Effector memory CD8-positive, alpha-beta T cell (primary cell): Measurements from ENCODE around the gene AVPR1B.

Experiments
- ATAC-seq: fragments of 150-1000 bp; cut with Tn5 transposase; replicated peaks from 2 replicates; pipeline ENCODE4 v1.10.0; 2021; ENCODE audit warnings: mild to moderate bottlenecking, moderate library complexity
- DNase-seq, 3 experiments: peaks; one replicate each; pipeline ENCODE4 v3.0.0; 2021
- H3K27ac Mint-ChIP-seq, 2 donors: one replicate each; pipeline ENCODE4 v1.8.0; 2022; ENCODE audit warnings: mild to moderate bottlenecking in 2 of 2, mixed read lengths in 2 of 2, moderate library complexity in 2 of 2
- H3K27me3 Mint-ChIP-seq, 2 donors: one replicate each; pipeline ENCODE4 v1.8.0; 2022; ENCODE audit warnings: mixed read lengths in 2 of 2
- H3K36me3 Mint-ChIP-seq: one replicate; pipeline ENCODE4 v1.8.0; 2022; ENCODE audit warnings: mild to moderate bottlenecking, moderate library complexity, mixed read lengths; ENCODE audit not compliant: insufficient read depth
- H3K4me1 Mint-ChIP-seq, 2 donors: one replicate each; pipeline ENCODE4 v1.8.0; 2022; ENCODE audit warnings: low read depth in 2 of 2, mixed read lengths in 2 of 2
- H3K4me3 Mint-ChIP-seq, 2 donors: one replicate each; pipeline ENCODE4 v1.8.0; 2022; ENCODE audit warnings: mild to moderate bottlenecking in 2 of 2, mixed read lengths in 2 of 2, moderate library complexity in 2 of 2
- H3K9me3 Mint-ChIP-seq, 2 donors: one replicate each; pipeline ENCODE4 v1.8.0; 2022; ENCODE audit warnings: mixed read lengths in 2 of 2

The AVPR1B gene

DNA sequence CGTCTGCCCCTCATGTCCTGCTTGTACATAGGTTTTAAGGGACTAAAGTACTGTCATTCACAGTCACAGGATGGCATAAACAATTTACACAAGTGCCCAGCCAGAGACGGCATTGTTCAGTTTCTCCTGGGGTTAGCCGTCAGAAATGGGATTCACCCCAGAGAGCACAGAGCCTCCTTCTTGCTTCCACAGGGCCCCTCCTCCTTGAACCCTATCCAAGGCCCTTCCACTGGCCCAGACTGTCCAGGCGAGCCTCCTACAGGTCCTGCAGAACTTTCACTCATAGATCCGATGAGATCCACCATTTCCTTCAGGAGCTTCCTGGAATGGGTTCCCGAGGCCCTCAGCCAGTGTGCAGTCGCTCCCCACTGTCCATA, 10.0 kb downstream of the AVPR1B start:
- H3K4me1 Mint-ChIP-seq = peaks cover 0 to 7% of the 10 kb centered on the region in 2 donors
- H3K36me3 Mint-ChIP-seq = no peaks in the 10 kb centered on the region
- DNase-seq = no peak
- H3K27ac Mint-ChIP-seq = no peak overlapping the region
- ATAC-seq = no peak
- H3K4me3 Mint-ChIP-seq = no peak overlapping the region
- H3K9me3 Mint-ChIP-seq = no peaks in the 10 kb centered on the region
- H3K27me3 Mint-ChIP-seq = peaks cover 6 to 22% of the 10 kb centered on the region in 2 donors

DNA sequence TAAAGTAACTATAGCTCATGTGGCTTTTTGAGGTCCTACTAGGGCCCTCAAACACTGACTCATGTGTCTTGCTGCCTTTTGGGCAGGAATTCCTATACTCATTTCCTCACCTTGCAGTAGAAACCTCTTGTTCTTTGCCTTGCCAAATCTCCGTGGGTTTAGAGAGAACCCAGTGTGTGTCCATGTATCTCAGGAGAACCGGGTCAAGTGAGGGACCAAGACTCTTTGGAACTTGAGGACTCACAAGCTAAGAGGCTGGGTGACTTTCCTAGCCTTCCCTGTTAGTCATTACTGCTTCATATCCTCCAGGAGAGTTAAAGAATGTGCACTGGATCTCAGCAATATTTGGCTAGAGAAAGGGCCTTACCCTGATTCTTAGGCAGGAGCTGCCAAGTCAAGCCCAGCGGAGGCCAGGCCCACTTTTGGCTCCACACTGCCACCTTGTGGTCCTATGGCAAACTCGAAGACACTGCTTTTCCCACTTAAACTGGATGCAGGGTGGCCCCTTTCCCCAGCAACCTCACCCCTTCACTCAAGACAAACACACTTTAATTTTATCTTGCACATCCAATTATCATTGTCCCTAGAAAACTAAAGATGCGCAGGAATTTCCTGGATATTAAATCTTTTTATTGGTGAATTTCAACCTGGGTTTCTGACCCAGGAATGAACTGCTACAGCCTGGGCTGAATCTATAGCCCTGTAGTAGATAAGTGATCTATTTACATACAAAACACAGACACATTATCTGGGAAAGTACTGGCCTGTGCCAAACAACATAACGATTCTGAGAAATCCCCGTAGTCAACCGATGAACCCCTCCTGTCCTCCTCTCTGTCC, 10.6 kb downstream of the AVPR1B start:
- Mint-ChIP-seq H3K36me3 (no peaks in the 10 kb centered on the region), H3K27me3 (peaks cover 11 to 28% of the 10 kb centered on the region in 2 donors), H3K27ac (peak overlapping the region in 1 of 2 donors; percentile 69), H3K4me3 (no peak overlapping the region), H3K4me1 (peaks cover 0 to 8% of the 10 kb centered on the region in 2 donors), H3K9me3 (no peaks in the 10 kb centered on the region)
- peak; percentile 69 to 73 (median 73) for DNase-seq
- ATAC-seq = peak; percentile 88

DNA sequence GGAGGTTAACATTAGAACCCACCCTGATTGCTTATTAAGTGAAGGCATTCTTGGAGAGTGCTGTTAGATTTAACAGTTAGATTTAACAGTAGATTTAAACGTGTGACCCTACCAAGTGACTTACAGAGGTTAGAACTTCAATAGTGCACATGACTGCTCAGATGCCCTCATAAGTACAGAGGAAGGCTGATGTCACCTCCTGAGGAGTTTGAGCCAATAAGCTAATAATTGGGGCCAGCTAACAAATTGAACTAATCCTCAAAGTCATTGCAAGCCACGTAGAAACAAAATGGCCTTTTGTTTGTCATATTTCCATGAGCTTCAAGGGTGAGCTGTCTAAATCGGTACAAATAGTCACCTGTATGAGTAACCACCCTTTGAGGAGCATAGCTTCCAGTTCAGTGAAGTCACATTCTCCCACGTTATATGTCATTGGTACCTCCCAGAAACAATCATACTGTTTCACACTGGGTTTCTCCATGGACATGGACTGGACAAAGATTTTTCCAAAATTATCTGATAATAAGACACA, 11.7 kb downstream of the AVPR1B start:
- no peaks in the 10 kb centered on the region for H3K36me3 Mint-ChIP-seq
- DNase-seq (no peak), ATAC-seq (no peak)
- H3K9me3 Mint-ChIP-seq = no peaks in the 10 kb centered on the region
- H3K4me1 Mint-ChIP-seq = peaks cover 0 to 13% of the 10 kb centered on the region in 2 donors
- peaks cover 21 to 39% of the 10 kb centered on the region in 2 donors for H3K27me3 Mint-ChIP-seq
- H3K4me3 Mint-ChIP-seq = no peak overlapping the region
- H3K27ac Mint-ChIP-seq = no peak overlapping the region

DNA sequence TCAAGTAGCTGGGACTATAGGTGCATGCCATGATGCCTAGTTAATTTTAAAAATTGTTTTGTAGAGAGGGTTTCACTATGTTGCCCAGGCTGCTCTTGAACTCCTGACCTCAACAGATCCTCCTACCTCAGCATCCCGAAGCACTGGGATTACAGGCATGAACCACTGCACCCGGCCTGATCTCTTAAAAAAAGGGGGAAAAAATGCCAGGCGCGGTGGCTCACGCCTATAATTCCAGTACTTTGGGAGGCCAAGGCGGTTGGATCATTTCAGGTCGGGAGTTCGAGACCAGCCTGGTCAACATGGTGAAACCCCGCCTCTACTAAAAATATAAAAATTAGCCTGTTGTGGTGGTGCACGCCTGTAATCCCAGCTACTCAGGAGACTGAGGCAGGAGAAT, 13.2 kb downstream of the AVPR1B start:
- H3K9me3 Mint-ChIP-seq = no peaks in the 10 kb centered on the region
- peaks cover 0 to 13% of the 10 kb centered on the region in 2 donors for H3K4me1 Mint-ChIP-seq
- H3K27ac Mint-ChIP-seq = no peak overlapping the region
- H3K27me3 Mint-ChIP-seq = peaks cover 28 to 42% of the 10 kb centered on the region in 2 donors
- ATAC-seq (no peak), DNase-seq (no peak)
- H3K4me3 Mint-ChIP-seq = no peak overlapping the region
- no peaks in the 10 kb centered on the region for H3K36me3 Mint-ChIP-seq

DNA sequence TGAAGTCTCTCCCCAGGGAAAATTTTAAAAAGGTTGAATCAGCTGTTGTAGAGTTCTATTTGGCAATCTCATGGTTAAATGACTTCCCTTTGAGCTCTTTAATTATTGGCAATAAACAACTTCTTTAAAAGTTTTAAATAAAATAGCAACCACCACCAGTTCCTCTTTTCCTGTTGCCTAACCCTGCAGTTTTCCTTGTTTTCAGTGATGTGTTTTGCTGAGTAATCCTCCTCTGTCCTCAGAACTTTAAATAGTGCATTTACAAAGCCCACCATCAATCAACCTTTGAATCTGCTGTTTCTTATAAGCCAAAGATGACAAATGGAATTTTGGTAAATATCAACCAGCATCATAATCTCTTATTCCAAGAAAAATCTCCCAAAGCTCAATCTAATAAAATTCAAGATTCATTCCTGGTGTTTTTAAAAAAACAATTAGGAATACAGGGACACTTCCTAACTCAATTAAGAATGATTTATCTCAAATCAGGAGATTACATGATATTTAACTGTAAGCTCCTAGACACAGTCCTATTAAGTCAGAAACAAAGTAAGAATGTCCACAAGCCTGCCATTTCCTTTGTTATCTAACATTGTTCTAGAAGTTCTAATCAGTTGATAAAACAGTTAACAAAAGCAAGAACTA, 14.8 kb downstream of the AVPR1B start:
- Mint-ChIP-seq H3K4me1 (peaks cover 0 to 13% of the 10 kb centered on the region in 2 donors), H3K36me3 (no peaks in the 10 kb centered on the region), H3K9me3 (no peaks in the 10 kb centered on the region), H3K27me3 (peaks cover 42 to 54% of the 10 kb centered on the region in 2 donors), H3K27ac (no peak overlapping the region), H3K4me3 (no peak overlapping the region)
- ATAC-seq (no peak), DNase-seq (no peak)

DNA sequence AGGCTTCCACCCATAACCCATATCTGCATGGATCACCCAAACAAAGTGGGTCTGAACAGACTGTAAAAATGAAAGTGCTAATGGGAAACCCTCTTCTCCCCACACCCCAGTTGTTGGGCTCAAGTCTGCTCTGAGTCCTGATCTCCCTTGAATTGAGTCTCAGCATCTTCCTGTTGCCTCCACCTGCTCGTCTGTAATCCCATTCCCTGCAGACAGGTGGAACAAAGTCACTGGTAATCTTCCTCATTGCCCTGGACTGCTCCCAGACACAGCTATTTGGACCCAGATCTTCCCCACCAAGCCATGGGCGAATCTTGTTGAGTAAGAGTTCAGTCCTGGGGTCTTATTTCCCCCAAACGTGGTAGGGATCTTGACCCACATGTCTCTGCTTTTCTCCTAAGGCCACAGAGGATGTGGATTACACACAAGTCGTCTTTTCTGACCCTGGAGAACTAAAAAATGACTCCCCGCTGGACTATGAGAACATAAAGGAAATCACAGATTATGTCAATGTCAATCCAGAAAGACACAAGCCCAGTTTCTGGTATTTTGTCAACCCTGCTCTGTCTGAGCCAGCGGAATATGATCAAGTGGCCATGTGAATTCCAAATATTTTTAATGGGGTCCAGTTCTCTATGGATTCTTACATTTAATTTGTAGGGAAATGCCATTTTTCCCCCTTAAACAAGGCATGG, 15.7 kb downstream of the AVPR1B start:
- no peaks in the 10 kb centered on the region for H3K36me3 Mint-ChIP-seq
- peaks cover 0 to 9% of the 10 kb centered on the region in 2 donors for H3K4me1 Mint-ChIP-seq
- peaks cover 49 to 63% of the 10 kb centered on the region in 2 donors for H3K27me3 Mint-ChIP-seq
- ATAC-seq (no peak), DNase-seq (no peak)
- no peak overlapping the region for H3K27ac Mint-ChIP-seq
- no peaks in the 10 kb centered on the region for H3K9me3 Mint-ChIP-seq
- no peak overlapping the region for H3K4me3 Mint-ChIP-seq

DNA sequence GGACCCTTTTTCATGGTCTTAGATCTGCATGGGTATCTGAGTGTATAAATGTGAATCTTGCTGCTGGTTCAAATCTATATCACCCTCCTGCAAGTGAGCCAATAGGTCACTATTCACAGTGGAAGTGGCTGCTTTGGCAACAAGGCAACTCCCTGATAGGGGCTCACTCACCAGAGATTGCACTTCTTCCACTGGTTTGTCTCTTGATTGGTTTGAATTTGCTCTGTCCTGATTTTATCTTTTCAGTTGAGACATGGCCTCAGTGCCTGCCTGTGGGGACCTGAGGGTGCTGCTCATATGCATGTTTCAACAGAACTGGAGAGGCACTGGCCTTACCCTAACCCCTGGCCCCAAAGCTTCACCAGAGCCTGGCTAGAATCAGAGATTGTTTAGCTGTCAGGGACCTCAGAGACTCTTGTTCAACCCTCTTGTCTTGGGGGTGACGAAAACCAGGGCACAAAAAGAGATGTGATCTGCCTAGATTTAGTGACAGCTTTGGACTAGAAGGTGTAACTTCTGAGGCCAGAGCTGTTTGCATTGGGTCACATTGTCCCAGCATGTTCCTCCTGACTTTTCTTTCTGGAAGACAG, 16.9 kb downstream of the AVPR1B start:
- H3K9me3 Mint-ChIP-seq = no peaks in the 10 kb centered on the region
- peaks cover 54 to 69% of the 10 kb centered on the region in 2 donors for H3K27me3 Mint-ChIP-seq
- H3K4me1 Mint-ChIP-seq = peaks cover 0 to 8% of the 10 kb centered on the region in 2 donors
- ATAC-seq (no peak), DNase-seq (no peak)
- H3K36me3 Mint-ChIP-seq = no peaks in the 10 kb centered on the region
- no peak overlapping the region for H3K27ac Mint-ChIP-seq
- H3K4me3 Mint-ChIP-seq = no peak overlapping the region

DNA sequence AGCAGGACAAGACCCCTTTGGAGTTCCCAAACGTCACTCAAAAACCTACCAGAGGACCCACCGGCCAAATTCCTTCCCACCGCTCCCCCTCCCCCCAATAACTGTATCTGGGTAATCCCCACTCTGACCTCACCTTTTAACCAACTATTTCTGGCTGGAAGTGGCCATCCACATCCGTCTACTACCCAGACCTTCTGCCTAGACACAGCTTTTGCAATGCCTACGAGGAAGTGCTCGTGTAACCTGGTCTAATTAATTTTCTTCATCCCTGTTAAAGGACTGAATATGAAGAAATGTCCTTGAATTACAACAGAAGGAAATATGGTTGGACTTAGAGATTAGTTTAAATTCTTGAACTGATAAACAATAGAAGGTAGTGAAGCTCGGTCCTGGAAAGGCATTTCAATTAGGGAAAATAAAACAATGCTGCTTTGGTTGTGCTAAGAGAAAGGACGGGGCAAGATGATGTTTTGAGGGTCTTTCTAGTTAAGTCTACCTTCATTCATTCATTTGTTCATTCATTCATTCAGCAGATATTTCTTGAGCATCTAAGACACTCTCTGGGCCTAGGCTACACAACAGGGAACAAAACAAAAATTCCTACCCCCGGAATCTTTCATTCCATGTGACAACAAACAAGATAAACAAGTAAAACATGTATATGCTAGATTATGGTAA, 18.8 kb downstream of the AVPR1B start:
- no peaks in the 10 kb centered on the region for H3K36me3 Mint-ChIP-seq
- no peak overlapping the region for H3K4me3 Mint-ChIP-seq
- no peaks in the 10 kb centered on the region for H3K9me3 Mint-ChIP-seq
- ATAC-seq (no peak), DNase-seq (no peak)
- no peak overlapping the region for H3K27ac Mint-ChIP-seq
- H3K4me1 Mint-ChIP-seq = peaks cover 0 to 5% of the 10 kb centered on the region in 2 donors
- H3K27me3 Mint-ChIP-seq = peaks cover 69 to 71% of the 10 kb centered on the region in 2 donors

DNA sequence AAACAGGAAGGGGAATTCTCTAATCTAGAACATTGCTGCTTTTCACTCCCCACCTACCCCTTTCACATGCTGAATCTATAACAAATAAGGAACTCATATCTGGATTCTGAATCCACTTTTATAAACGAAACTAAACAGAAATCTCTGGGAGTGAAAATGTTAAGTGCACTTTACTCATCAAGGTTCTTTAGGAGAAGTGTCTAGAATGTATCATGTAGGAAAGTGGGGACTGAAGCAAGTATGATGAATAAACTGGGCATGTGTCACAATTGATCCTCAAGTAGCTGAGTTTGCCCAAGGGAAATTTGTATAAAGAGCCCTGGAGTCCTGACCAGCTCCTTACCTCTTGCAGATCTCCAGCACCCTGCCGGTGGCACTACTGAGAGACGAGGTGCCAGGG, 19.8 kb downstream of the AVPR1B start:
- Mint-ChIP-seq H3K4me3 (no peak overlapping the region), H3K4me1 (peaks cover 0 to 5% of the 10 kb centered on the region in 2 donors), H3K36me3 (no peaks in the 10 kb centered on the region), H3K27ac (no peak overlapping the region), H3K9me3 (no peaks in the 10 kb centered on the region), H3K27me3 (peaks cover 65 to 72% of the 10 kb centered on the region in 2 donors)
- no peak for DNase-seq
- ATAC-seq = no peak

DNA sequence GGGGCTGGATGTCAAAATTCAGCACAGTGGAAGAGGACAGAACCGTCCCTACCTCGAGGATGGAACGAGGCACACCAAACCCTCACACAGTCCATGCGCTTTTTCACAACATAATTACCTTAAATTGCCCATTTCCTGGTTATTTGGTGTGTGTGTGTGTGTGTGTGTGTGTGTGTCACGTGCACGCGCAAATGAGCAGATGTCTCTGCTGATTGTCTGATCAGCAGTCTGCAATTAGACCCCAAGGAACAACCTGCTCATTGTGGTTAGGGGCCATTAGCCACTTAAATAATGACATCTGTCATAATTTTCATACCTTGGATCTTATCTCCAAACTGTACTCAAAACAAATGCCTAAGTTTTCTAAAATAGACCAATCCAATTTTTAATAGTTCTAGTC, 23.2 kb downstream of the AVPR1B start:
- no peak overlapping the region for H3K27ac Mint-ChIP-seq
- H3K36me3 Mint-ChIP-seq = no peaks in the 10 kb centered on the region
- DNase-seq (no peak), ATAC-seq (no peak)
- no peaks in the 10 kb centered on the region for H3K9me3 Mint-ChIP-seq
- H3K4me3 Mint-ChIP-seq = no peak overlapping the region
- H3K27me3 Mint-ChIP-seq = peaks cover 41 to 52% of the 10 kb centered on the region in 2 donors
- H3K4me1 Mint-ChIP-seq = no peaks in the 10 kb centered on the region

DNA sequence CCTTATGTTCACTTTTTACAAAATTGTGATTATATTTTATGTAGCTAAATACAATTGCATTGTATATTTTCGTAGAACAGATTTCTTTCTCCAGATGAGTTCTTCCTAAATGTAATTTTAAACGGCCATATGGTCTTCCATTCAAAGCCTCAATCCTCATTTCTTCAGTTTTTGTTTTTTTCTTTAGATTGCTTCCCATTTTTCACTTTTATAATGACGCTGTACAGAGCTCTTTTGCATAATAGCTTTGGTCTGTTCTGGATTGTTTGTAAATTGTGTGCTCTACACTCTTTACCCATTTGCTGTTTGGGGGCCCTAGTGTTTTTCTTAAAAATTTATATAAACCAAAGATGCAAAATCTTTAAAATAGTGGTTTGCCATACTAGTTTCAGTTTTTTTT, 27.8 kb downstream of the AVPR1B start:
- ATAC-seq (no peak), DNase-seq (no peak)
- Mint-ChIP-seq H3K4me3 (no peak overlapping the region), H3K9me3 (no peaks in the 10 kb centered on the region), H3K36me3 (no peaks in the 10 kb centered on the region), H3K4me1 (no peaks in the 10 kb centered on the region), H3K27ac (no peak overlapping the region), H3K27me3 (peaks cover 9 to 18% of the 10 kb centered on the region in 2 donors)

DNA sequence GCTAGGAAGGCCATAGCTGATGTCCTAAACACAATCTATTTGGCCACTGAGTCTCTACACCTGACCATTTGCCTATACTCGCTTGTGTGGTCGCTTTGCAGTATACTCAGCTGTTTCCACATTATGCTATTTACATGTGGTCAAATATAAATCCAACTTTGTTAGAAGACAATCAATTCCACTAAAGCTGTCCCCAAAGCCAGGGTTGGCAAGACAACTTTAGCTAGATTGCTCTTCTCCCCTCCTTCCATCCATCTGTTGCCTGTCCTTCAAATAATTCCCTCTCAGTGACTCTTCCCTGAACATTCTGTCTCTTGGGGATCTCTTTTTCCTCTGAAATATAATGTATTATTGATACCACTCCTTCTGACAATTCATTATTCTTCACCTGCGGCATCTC, 30.1 kb downstream of the AVPR1B start:
- ATAC-seq = no peak
- Mint-ChIP-seq H3K4me1 (peaks cover 0 to 1% of the 10 kb centered on the region in 2 donors), H3K9me3 (no peaks in the 10 kb centered on the region), H3K4me3 (no peak overlapping the region), H3K36me3 (no peaks in the 10 kb centered on the region), H3K27ac (no peak overlapping the region), H3K27me3 (peaks cover 6 to 9% of the 10 kb centered on the region in 2 donors)
- no peak for DNase-seq

DNA sequence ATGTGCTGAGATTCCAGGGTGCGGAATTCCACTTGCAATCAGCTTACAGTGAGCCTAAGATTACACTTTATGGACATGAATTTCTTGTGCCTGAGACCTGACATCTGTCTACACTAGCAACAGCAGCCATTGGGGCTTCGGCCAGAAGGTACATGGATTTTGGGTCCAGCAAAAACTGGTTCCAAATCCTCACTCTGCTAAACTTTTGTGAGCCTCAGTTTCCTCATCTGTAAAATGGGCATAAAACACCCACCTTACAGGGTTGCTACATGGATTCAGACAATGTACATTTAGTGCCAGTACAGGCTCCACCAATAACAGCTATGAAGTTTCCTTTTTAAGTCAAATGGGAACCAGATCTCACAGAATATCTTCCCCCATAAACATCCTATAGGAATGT, 33.4 kb downstream of the AVPR1B start:
- Mint-ChIP-seq H3K27me3 (peaks cover 0 to 9% of the 10 kb centered on the region in 2 donors), H3K4me1 (peaks cover 8 to 18% of the 10 kb centered on the region in 2 donors), H3K27ac (no peak overlapping the region), H3K4me3 (no peak overlapping the region), H3K36me3 (no peaks in the 10 kb centered on the region), H3K9me3 (no peaks in the 10 kb centered on the region)
- no peak for DNase-seq
- ATAC-seq = no peak
